Mammary epithelial cell (primary cell): ENCODE data around the gene MCAT.

ENCODE experiments used
- EZH2 ChIP-seq: IDR thresholded peaks from 2 replicates; pipeline ENCODE4 v1.6.1; 2012; ENCODE audit warnings: low read length, inconsistent platforms, borderline replicate concordance
- TF ChIP-seq, protein P1 (sequence below), 2 donors: IDR thresholded peaks in 1 of 2; conservative IDR thresholded peaks in 1 of 2; 2 replicates each; pipeline ENCODE4 v1.5.1; 2011 to 2012; ENCODE audit warnings: inconsistent platforms in 2 of 2, low read length in 2 of 2, mild to moderate bottlenecking in 2 of 2, control low read depth in 1 of 2, low read depth in 1 of 2; ENCODE audit not compliant: insufficient read depth in 1 of 2; ENCODE audit errors: extremely low read depth in 1 of 2

DNA sequence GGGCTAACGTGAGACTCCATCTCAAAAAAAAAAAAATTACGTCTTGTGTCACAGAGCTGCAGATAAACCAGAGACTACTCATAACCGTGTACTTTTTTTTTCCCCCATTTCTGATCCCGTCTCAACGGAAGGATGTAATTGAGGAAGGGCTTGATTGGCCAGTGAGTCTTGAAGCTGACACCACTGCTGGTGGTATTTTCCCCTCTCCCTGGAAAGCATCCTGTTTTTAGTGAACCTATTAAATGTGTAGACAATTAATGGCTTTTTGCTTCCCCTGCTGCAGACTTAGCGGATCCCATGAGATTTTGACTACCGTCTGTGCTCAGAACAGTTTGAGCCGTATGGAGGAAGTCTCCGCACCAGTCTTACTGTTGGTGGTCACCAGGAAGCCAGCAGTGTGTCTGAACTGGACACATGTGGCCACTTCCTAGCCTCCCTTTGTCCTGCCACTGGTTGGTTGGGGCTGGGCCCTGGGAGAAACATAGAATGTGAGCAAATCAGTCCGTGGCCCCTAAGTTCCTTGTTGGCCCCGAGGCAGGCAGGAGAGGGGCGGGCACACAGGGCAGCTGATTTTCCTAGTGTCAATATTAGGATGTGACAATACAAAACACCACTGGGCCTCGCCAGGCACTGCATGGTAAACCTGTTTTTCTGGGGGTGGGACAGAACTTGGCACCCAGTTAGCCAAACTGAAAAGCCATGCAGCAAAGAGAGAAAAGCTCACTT is 29.5 kb downstream of the MCAT start:
- TF ChIP-seq, protein P1, sequence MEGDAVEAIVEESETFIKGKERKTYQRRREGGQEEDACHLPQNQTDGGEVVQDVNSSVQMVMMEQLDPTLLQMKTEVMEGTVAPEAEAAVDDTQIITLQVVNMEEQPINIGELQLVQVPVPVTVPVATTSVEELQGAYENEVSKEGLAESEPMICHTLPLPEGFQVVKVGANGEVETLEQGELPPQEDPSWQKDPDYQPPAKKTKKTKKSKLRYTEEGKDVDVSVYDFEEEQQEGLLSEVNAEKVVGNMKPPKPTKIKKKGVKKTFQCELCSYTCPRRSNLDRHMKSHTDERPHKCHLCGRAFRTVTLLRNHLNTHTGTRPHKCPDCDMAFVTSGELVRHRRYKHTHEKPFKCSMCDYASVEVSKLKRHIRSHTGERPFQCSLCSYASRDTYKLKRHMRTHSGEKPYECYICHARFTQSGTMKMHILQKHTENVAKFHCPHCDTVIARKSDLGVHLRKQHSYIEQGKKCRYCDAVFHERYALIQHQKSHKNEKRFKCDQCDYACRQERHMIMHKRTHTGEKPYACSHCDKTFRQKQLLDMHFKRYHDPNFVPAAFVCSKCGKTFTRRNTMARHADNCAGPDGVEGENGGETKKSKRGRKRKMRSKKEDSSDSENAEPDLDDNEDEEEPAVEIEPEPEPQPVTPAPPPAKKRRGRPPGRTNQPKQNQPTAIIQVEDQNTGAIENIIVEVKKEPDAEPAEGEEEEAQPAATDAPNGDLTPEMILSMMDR (conservative IDR thresholded peaks at IDR 0.05 in 1 of 2, IDR thresholded peaks at IDR 0.05 in 1 of 2; ENCODE audit: extremely low read depth in 1 of 2, insufficient read depth in 1 of 2, low read depth in 1 of 2, low read length in 2 of 2) = no peak
- TF ChIP-seq EZH2 = no peak
